Measurements from ENCODE around the gene SEPTIN12. TPM values are rescaled to one million over a fixed set of nuclear protein-coding genes. Genes with fewer than 3 reads are reported as not detected.

SEPTIN12 gene
- total and polyA plus RNA-seq, 2 of the 4 experiments (the other 2 are of a cell fraction), result not detected

DNA sequence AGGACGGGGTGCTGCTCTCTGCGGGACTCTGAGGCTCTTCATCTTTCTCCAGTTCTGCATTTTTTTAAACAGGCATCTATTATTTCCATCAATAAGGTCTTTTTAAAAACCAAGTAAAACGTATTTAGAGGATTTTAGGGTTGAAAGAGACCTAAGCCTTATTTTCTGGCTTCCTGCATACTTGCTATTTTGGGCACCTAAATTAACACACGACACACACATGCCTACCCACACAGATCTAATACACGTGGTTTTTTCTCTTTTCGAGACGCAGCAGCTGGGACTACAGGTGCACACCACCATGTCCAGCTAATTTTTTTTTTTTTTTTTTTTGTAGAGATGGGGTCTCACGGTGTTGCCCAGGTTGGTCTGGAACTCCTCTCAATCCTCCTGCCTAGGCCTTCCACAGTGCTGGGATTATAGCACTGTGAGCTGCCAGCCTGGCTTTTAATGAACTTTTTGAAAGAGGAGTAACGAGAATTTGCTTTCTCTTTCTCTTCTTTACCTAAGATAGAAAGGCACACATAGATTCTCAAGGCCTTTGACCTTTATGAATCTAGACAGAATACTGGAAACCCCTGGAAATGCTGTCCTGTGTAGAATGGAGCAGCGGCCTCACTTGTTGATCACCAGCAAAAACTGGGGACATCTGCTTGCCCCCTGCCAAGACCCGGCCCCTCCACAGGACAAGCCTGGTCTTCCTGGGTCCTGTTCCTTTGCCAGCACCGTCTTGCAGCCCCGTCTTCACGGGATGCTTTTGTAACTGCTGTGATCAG lies 40.1 kb downstream of the SEPTIN12 start:
- Histone ChIP-seq H4K91ac (ENCODE audit: insufficient read depth, low read depth, low read length) (no peak overlapping the region), H2BK120ac (ENCODE audit: low read depth, low read length) (no peak overlapping the region), H3K18ac (ENCODE audit: low read depth, low read length) (no peak overlapping the region), H3K9me3 (ENCODE audit: control insufficient read depth, insufficient read depth, low read length) (no peaks in the 10 kb centered on the region), H3K9me1 (ENCODE audit: insufficient read depth, low read length) (no peaks in the 10 kb centered on the region), H2AFZ (replicated peaks; ENCODE audit: low read length, poor library complexity) (no peak overlapping the region), H3K9ac (ENCODE audit: low read depth, low read length) (no peak overlapping the region), H2BK5ac (ENCODE audit: low read depth, low read length, poor library complexity, severe bottlenecking) (no peak overlapping the region), H2BK20ac (ENCODE audit: low read depth, low read length) (no peak overlapping the region), H3K4me1 (ENCODE audit: control insufficient read depth, insufficient read depth, low read length) (no peaks in the 10 kb centered on the region), H3K4me3 (ENCODE audit: insufficient read depth, low read depth, low read length) (no peak overlapping the region), H4K8ac (ENCODE audit: low read depth in 2 of 2, low read length in 2 of 2) (no peak overlapping the region), H2BK15ac (ENCODE audit: low read depth, low read length) (no peak overlapping the region), H3K79me1 (ENCODE audit: low read depth in 1 of 2, low read length in 2 of 2) (0 out of 4 replicates have a peak, but pooled peaks cover 0 to 4% of the 10 kb centered on the region in 2 experiments), H4K20me1 (ENCODE audit: insufficient read depth, low read length) (no peaks in the 10 kb centered on the region), H4K5ac (ENCODE audit: low read depth, low read length) (no peak overlapping the region), H3K4me2 (ENCODE audit: low read depth, low read length) (no peak overlapping the region), H3K14ac (replicated peaks; ENCODE audit: low read depth, low read length) (no peak overlapping the region), H3K23ac (ENCODE audit: low read depth, low read length) (no peak overlapping the region), H2AK9ac (replicated peaks; ENCODE audit: low read depth, low read length, poor library complexity) (no peak overlapping the region), H3K36me3 (ENCODE audit: control insufficient read depth, insufficient read depth, low read length) (peaks cover 26% of the 10 kb centered on the region), H3K4ac (ENCODE audit: low read depth, low read length) (no peak overlapping the region), H2AK5ac (ENCODE audit: low read depth, low read length) (no peak overlapping the region), H3K56ac (ENCODE audit: extremely low read depth, insufficient read depth, low read length) (no peak overlapping the region), H3K27me3 (ENCODE audit: control insufficient read depth, insufficient read depth, low read length) (no peaks in the 10 kb centered on the region), H3K27ac (ENCODE audit: insufficient read depth, low read length) (no peak overlapping the region)
- WGBS, 2 experiments (ENCODE audit: extremely low coverage in 2 of 2, insufficient read length in 1 of 2), result 88% methylated on average over 5 of the region's 14 CpGs; no CpG with 5 or more reads in 1 of the 2 experiments
- CTCF ChIA-PET, result no interaction called here
- DNase-seq (no peak), ATAC-seq (ENCODE audit: low read depth) (no peak)
- in situ Hi-C loops (cut with MboI; ENCODE audit: low sequenced_read_pairs) (no loop called here), dilution Hi-C loops (cut with HindIII; ENCODE audit: low sequenced_read_pairs, unreplicated experiment) (no loop called here), intact Hi-C loops (cut with micrococcal nuclease) (no loop called here)
- no peak for TF ChIP-seq MAZ (IDR thresholded peaks at IDR 0.05; ENCODE audit: borderline replicate concordance, low read depth, low read length)
- TF ChIP-seq CHD1 (IDR thresholded peaks at IDR 0.05; ENCODE audit: low read depth, low read length), result no peak
- no peak for TF ChIP-seq MXI1 (IDR thresholded peaks at IDR 0.05; ENCODE audit: borderline replicate concordance, low read depth, low read length)
- TF ChIP-seq BHLHE40 (IDR thresholded peaks at IDR 0.05; ENCODE audit: low read depth, low read length), result no peak
- TF ChIP-seq, protein P1, sequence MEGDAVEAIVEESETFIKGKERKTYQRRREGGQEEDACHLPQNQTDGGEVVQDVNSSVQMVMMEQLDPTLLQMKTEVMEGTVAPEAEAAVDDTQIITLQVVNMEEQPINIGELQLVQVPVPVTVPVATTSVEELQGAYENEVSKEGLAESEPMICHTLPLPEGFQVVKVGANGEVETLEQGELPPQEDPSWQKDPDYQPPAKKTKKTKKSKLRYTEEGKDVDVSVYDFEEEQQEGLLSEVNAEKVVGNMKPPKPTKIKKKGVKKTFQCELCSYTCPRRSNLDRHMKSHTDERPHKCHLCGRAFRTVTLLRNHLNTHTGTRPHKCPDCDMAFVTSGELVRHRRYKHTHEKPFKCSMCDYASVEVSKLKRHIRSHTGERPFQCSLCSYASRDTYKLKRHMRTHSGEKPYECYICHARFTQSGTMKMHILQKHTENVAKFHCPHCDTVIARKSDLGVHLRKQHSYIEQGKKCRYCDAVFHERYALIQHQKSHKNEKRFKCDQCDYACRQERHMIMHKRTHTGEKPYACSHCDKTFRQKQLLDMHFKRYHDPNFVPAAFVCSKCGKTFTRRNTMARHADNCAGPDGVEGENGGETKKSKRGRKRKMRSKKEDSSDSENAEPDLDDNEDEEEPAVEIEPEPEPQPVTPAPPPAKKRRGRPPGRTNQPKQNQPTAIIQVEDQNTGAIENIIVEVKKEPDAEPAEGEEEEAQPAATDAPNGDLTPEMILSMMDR (conservative IDR thresholded peaks at IDR 0.05; ENCODE audit: low read depth, low read length), result no peak
- TF ChIP-seq RFX5 (IDR thresholded peaks at IDR 0.05; ENCODE audit: low read depth, low read length), result no peak
- TF ChIP-seq RCOR1 (IDR thresholded peaks at IDR 0.05; ENCODE audit: insufficient replicate concordance, low read length), result no peak
- TF ChIP-seq NFE2L2 (IDR thresholded peaks at IDR 0.05; ENCODE audit: low read depth, low read length), result no peak
- TF ChIP-seq FOS (IDR thresholded peaks at IDR 0.05; ENCODE audit: low read depth, low read length), result no peak
- no peak for TF ChIP-seq POLR2A (IDR thresholded peaks at IDR 0.05; ENCODE audit: low read depth, low read length)
- TF ChIP-seq, protein P2, sequence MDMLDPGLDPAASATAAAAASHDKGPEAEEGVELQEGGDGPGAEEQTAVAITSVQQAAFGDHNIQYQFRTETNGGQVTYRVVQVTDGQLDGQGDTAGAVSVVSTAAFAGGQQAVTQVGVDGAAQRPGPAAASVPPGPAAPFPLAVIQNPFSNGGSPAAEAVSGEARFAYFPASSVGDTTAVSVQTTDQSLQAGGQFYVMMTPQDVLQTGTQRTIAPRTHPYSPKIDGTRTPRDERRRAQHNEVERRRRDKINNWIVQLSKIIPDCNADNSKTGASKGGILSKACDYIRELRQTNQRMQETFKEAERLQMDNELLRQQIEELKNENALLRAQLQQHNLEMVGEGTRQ (IDR thresholded peaks at IDR 0.05; ENCODE audit: low read depth, low read length), result no peak
- TF ChIP-seq MAFK (IDR thresholded peaks at IDR 0.05; ENCODE audit: low read depth, low read length), result no peak
- no peak for TF ChIP-seq SMC3 (IDR thresholded peaks at IDR 0.05; ENCODE audit: low read depth, low read length)
- TF ChIP-seq, protein P3, sequence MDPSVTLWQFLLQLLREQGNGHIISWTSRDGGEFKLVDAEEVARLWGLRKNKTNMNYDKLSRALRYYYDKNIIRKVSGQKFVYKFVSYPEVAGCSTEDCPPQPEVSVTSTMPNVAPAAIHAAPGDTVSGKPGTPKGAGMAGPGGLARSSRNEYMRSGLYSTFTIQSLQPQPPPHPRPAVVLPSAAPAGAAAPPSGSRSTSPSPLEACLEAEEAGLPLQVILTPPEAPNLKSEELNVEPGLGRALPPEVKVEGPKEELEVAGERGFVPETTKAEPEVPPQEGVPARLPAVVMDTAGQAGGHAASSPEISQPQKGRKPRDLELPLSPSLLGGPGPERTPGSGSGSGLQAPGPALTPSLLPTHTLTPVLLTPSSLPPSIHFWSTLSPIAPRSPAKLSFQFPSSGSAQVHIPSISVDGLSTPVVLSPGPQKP (IDR thresholded peaks at IDR 0.05; ENCODE audit: borderline replicate concordance, low read depth, low read length), result no peak
- TF ChIP-seq CEBPB (IDR thresholded peaks at IDR 0.05; ENCODE audit: low read depth, low read length), result no peak
- TF ChIP-seq RAD21 (IDR thresholded peaks at IDR 0.05; ENCODE audit: low read length), result no peak
- POLR2A ChIA-PET (ENCODE audit: unreplicated experiment), result no interaction called here
- BruUV-seq (replicated peaks), result no TSS peak

Data from IMR-90 (cell line).